Muscle layer of duodenum (tissue), 2 donors: ENCODE measurements around the gene SIK3.

ENCODE experiments used
- H3K27ac ChIP-seq: one replicate; pipeline ENCODE4 v1.7.0; 2013; ENCODE audit warnings: mild to moderate bottlenecking, low read length
- H3K27me3 ChIP-seq: one replicate; pipeline ENCODE4 v1.7.0; 2013; ENCODE audit warnings: low read depth, mild to moderate bottlenecking, control low read depth, low read length
- H3K36me3 ChIP-seq, 2 donors: one replicate each; pipeline ENCODE4 v1.7.0; 2013; ENCODE audit warnings: low read length in 2 of 2, control low read depth in 1 of 2, mild to moderate bottlenecking in 1 of 2; ENCODE audit not compliant: insufficient read depth in 2 of 2, control insufficient read depth in 1 of 2
- H3K4me1 ChIP-seq, 2 donors: one replicate each; pipeline ENCODE4 v1.7.0; 2013; ENCODE audit warnings: low read length in 2 of 2, mild to moderate bottlenecking in 2 of 2, control low read depth in 1 of 2, moderate library complexity in 1 of 2; ENCODE audit not compliant: insufficient read depth in 2 of 2, control insufficient read depth in 1 of 2
- H3K4me3 ChIP-seq, 2 donors: one replicate each; pipeline ENCODE4 v1.7.0; 2013; ENCODE audit warnings: low read length in 2 of 2, low read depth in 1 of 2, mild to moderate bottlenecking in 1 of 2
- H3K9me3 ChIP-seq, 2 donors: one replicate each; pipeline ENCODE4 v1.7.0; 2013; ENCODE audit warnings: low read length in 2 of 2, control low read depth in 1 of 2, mild to moderate bottlenecking in 1 of 2; ENCODE audit not compliant: control insufficient read depth in 1 of 2
- donor health status: healthy.

The SIK3 gene

GRCh38 chr11:116853461-116854073, 244.7 kb downstream of the SIK3 start:
- H3K4me1 ChIP-seq, result peaks cover 5 to 7% of the 10 kb centered on the region in 2 donors
- H3K27me3 ChIP-seq, result no peaks in the 10 kb centered on the region
- peak overlapping the region; percentile 65 for H3K27ac ChIP-seq
- H3K4me3 ChIP-seq, result no peak overlapping the region
- H3K9me3 ChIP-seq, result no peaks in the 10 kb centered on the region
- peaks cover 18 to 53% of the 10 kb centered on the region in 2 donors for H3K36me3 ChIP-seq

- Histone ChIP-seq H3K4me1 (peaks cover 5 to 7% of the 10 kb centered on the region in 2 donors), H3K9me3 (no peaks in the 10 kb centered on the region), H3K27ac (peak overlapping the region; percentile 18), H3K27me3 (no peaks in the 10 kb centered on the region), H3K4me3 (no peak overlapping the region), H3K36me3 (peaks cover 12 to 49% of the 10 kb centered on the region in 2 donors)
Measured at GRCh38 chr11:116852261-116853031, 245.8 kb downstream of the SIK3 start.

- Histone ChIP-seq H3K27me3 (no peaks in the 10 kb centered on the region), H3K9me3 (no peaks in the 10 kb centered on the region), H3K36me3 (peaks cover 20 to 53% of the 10 kb centered on the region in 2 donors), H3K4me3 (no peak overlapping the region), H3K4me1 (peaks cover 5 to 7% of the 10 kb centered on the region in 2 donors), H3K27ac (peak overlapping the region; percentile 18)
Measured at GRCh38 chr11:116851626-116852025, 246.6 kb downstream of the SIK3 start.

DNA sequence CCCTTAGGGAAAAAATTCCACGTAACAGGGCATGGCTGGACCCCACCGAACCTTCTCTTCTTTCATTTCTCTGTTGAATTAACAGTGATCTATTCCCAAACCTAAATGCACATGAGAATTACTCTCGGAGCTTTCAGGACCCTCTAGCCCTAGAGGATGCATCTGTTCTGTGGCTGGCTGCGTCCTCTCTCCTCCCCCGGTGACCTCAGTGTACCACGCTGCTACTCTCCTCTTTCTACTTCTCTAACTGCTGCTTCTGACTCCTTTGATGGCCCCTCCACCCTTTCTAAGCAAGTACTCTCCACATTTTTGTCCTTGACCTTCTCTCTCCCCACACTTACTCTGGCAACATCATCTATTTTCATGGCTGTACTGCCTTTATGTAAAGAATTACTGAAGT, 248.7 kb downstream of the SIK3 start:
- no peaks in the 10 kb centered on the region for H3K9me3 ChIP-seq
- no peak overlapping the region for H3K4me3 ChIP-seq
- H3K4me1 ChIP-seq, result peaks cover 5 to 7% of the 10 kb centered on the region in 2 donors
- peaks cover 31 to 65% of the 10 kb centered on the region in 2 donors for H3K36me3 ChIP-seq
- H3K27ac ChIP-seq, result no peak overlapping the region
- no peaks in the 10 kb centered on the region for H3K27me3 ChIP-seq

GRCh38 chr11:116849060-116849459, 249.2 kb downstream of the SIK3 start:
- peaks cover 29 to 61% of the 10 kb centered on the region in 2 donors for H3K36me3 ChIP-seq
- no peak overlapping the region for H3K27ac ChIP-seq
- H3K27me3 ChIP-seq, result no peaks in the 10 kb centered on the region
- no peak overlapping the region for H3K4me3 ChIP-seq
- H3K4me1 ChIP-seq, result peaks cover 5 to 7% of the 10 kb centered on the region in 2 donors
- H3K9me3 ChIP-seq, result no peaks in the 10 kb centered on the region

GRCh38 chr11:116847612-116848011, 250.6 kb downstream of the SIK3 start:
- Histone ChIP-seq H3K27me3 (no peaks in the 10 kb centered on the region), H3K27ac (no peak overlapping the region), H3K4me3 (no peak overlapping the region), H3K36me3 (peaks cover 38 to 71% of the 10 kb centered on the region in 2 donors), H3K4me1 (peaks cover 5 to 7% of the 10 kb centered on the region in 2 donors), H3K9me3 (no peaks in the 10 kb centered on the region)

DNA sequence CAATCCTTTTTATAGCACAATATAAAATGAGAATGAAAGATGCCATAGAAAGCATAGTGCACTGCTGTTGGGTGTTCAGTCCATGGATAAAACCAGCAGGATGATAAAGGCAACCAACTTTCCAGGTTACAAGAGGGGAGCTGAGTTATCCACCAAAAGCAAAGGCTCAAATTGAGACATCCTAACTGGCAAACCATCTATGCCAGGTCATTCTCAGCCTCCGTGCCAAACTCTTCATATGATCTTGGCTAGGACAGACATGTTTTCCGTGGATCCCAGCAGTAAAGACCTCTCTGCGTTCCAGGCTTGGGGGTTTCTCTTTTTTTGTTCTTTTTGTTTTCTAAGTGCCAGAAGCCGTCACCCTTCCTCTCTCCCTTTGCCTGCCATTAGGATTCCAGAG, 253.5 kb downstream of the SIK3 start:
- Histone ChIP-seq H3K27me3 (no peaks in the 10 kb centered on the region), H3K4me3 (no peak overlapping the region), H3K36me3 (peaks cover 38 to 60% of the 10 kb centered on the region in 2 donors), H3K4me1 (no peaks in the 10 kb centered on the region), H3K9me3 (no peaks in the 10 kb centered on the region), H3K27ac (no peak overlapping the region)

GRCh38 chr11:116843661-116844060, 254.6 kb downstream of the SIK3 start:
- H3K9me3 ChIP-seq, result no peaks in the 10 kb centered on the region
- no peaks in the 10 kb centered on the region for H3K27me3 ChIP-seq
- H3K4me3 ChIP-seq, result no peak overlapping the region
- H3K4me1 ChIP-seq, result no peaks in the 10 kb centered on the region
- H3K27ac ChIP-seq, result no peak overlapping the region
- peaks cover 32 to 49% of the 10 kb centered on the region in 2 donors for H3K36me3 ChIP-seq

DNA sequence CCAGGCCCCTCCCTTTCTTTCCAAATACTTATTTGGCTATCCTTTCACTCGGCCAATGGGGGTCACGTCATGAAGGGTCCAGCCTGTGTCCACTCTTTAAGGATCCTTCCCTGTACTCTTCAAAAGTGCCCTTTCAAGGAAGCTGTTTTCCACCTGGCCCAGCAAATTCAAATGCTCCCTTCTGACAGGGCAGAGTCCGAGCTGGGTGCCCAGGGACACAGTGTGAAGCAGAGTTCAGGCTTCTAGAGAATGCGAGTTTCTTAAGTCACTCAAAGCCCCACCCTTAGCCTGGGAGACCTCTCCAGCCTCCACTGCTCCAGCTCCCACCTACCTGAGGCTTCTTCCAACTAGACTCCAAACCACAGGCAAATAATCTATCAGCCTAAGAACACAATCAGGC, 255.3 kb downstream of the SIK3 start:
- no peak overlapping the region for H3K27ac ChIP-seq
- H3K36me3 ChIP-seq, result peaks cover 29 to 45% of the 10 kb centered on the region in 2 donors
- no peaks in the 10 kb centered on the region for H3K4me1 ChIP-seq
- no peak overlapping the region for H3K4me3 ChIP-seq
- no peaks in the 10 kb centered on the region for H3K27me3 ChIP-seq
- no peaks in the 10 kb centered on the region for H3K9me3 ChIP-seq

DNA sequence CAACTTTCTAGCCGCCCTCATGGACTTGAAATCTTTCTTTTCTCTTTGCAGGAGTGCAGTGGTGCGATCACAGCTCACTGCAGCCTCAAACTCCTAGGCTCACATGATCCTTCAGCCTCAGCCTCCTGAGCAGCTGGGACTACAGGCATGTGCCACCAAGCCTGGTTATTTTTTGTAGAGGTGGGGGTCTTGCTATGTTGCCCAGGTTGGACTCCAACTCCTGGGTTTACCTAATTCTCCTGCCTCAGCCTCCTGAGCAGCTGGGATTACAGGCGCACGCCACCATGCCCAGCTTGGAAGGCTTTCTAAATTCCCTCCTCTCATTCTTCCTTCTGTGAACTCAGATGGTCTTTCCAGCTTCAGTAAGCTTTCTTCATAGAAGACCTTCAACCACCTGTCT, 256.1 kb downstream of the SIK3 start:
- no peak overlapping the region for H3K4me3 ChIP-seq
- no peaks in the 10 kb centered on the region for H3K27me3 ChIP-seq
- H3K27ac ChIP-seq, result no peak overlapping the region
- H3K4me1 ChIP-seq, result no peaks in the 10 kb centered on the region
- H3K9me3 ChIP-seq, result no peaks in the 10 kb centered on the region
- peaks cover 25 to 37% of the 10 kb centered on the region in 2 donors for H3K36me3 ChIP-seq

DNA sequence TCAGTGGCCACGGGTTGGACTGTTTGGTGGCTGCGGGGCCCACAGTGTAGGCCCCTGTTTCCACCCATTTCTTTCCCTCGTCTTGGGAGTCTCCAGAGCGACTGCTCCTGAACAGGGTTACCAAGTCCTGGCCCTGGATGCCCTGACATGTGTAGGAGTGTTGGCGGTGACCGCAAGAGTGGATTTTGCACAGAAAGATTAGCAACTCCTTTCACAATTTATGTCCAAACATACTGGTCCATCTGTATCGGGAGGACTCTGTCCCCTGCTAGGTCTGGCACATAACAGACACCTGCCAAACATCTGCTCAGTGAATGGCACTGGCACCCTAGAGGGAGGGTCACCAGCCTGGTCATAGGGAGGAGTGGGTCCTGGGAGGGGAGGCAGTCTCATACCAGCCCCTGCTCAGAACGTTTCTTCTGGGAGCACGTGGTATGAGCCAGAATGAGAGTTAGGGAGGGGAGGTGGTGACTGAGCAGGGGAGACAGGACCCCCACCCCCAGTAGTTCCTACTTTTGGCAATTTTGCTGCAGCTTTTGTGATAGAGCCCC, 257.4 kb downstream of the SIK3 start:
- Histone ChIP-seq H3K9me3 (no peaks in the 10 kb centered on the region), H3K27me3 (no peaks in the 10 kb centered on the region), H3K36me3 (peaks cover 12 to 24% of the 10 kb centered on the region in 2 donors), H3K4me3 (no peak overlapping the region), H3K27ac (no peak overlapping the region), H3K4me1 (peaks cover 0 to 9% of the 10 kb centered on the region in 2 donors)
